ENCODE results near the gene CEP83.

- TF ChIP-seq CTCF (conservative IDR thresholded peaks at IDR 0.05; ENCODE audit: low read depth in 2 of 2): no peak
- no peak for TF ChIP-seq JUNB (IDR thresholded peaks at IDR 0.05; ENCODE audit: unreplicated experiment)
- no peak for TF ChIP-seq CREB1 (CRISPR knock-in tag; IDR thresholded peaks at IDR 0.05; ENCODE audit: low read depth)
- TF ChIP-seq EZH2 (IDR thresholded peaks at IDR 0.05; ENCODE audit: low read depth, unreplicated experiment): no peak
- no peak for TF ChIP-seq POLR2AphosphoS5 (IDR thresholded peaks at IDR 0.05; ENCODE audit: low read depth)
- no peak for TF ChIP-seq EZH2phosphoT487 (IDR thresholded peaks at IDR 0.05; ENCODE audit: unreplicated experiment)
- no peak for TF ChIP-seq STAT1 (IDR thresholded peaks at IDR 0.05; ENCODE audit: unreplicated experiment)
- TF ChIP-seq REST (IDR thresholded peaks at IDR 0.05; ENCODE audit: unreplicated experiment): no peak
- no peak for TF ChIP-seq ETS1 (IDR thresholded peaks at IDR 0.05)
- TF ChIP-seq ZNF462 (CRISPR knock-in tag; IDR thresholded peaks at IDR 0.05): no peak
- no peak for TF ChIP-seq NANOG (IDR thresholded peaks at IDR 0.05; ENCODE audit: borderline replicate concordance)
These were observed 192.2 kb downstream of the CEP83 start for GRCh38 chr12:94267537-94267872.

Measured in GM23338 (cell line).